GM12872 (cell line): ENCODE measurements around the gene DPPA2.

ENCODE experiments used
- TF ChIP-seq, protein P1 (sequence below): IDR thresholded peaks from 3 replicates; pipeline ENCODE4 v1.5.1; 2011; ENCODE audit warnings: low read depth, mild to moderate bottlenecking, low read length, moderate library complexity; ENCODE audit not compliant: insufficient read depth

The DPPA2 gene

DNA sequence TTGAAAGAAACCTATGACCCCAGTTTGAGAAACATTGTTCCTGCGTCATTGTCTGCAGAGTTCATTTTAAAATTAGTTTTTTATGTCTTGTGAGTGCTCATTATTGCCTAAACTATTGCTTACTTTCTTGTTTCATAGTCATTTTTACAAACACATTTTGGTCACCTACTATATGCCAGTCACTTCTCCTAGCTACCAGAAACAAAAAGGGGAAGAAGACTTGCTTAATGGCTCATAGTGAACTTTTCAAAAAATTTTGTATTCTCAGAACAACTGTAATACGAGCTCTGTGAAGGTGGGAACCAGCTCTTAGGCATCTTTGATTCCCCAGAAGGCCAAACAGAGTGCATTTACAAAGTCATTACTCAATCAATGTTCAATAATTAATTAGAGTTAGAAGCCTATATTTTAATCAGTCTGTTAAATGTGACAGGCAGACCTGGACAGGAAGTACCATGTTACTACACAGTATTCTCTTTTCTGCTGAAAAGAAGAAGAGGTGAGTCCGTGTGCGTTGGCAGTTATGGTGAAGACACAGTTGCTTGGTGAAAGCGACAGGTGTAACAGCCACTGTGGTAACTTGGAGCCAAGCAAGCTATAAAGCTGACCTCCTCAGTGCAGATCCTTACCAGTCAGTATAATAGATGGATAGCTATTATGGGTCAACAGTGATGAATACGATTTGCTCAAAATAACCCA is 46.6 kb downstream of the DPPA2 start:
- TF ChIP-seq, protein P1, sequence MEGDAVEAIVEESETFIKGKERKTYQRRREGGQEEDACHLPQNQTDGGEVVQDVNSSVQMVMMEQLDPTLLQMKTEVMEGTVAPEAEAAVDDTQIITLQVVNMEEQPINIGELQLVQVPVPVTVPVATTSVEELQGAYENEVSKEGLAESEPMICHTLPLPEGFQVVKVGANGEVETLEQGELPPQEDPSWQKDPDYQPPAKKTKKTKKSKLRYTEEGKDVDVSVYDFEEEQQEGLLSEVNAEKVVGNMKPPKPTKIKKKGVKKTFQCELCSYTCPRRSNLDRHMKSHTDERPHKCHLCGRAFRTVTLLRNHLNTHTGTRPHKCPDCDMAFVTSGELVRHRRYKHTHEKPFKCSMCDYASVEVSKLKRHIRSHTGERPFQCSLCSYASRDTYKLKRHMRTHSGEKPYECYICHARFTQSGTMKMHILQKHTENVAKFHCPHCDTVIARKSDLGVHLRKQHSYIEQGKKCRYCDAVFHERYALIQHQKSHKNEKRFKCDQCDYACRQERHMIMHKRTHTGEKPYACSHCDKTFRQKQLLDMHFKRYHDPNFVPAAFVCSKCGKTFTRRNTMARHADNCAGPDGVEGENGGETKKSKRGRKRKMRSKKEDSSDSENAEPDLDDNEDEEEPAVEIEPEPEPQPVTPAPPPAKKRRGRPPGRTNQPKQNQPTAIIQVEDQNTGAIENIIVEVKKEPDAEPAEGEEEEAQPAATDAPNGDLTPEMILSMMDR: no peak

GRCh38 chr3:109268181-109268580 is 48.1 kb downstream of the DPPA2 start:
- TF ChIP-seq, protein P1: no peak

DNA sequence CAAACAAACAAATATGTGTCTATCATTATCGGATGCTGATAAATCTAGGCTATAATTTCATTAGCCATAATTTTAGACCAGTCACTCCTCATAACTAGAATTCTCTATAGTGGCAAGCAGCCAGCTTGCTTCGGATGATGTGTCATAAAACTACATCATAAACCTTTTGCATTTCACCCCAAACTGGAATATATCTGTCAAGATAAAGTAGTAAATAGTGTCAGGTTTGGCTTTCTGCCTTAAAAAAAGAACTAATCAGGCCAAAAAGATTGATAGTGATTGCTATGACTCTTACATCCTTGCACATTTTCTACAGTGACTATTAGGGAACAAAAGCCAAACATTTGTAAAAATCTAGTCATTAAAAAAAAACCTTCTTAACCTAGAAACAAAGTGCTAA is 51.0 kb downstream of the DPPA2 start:
- TF ChIP-seq, protein P1: no peak

GRCh38 chr3:109257269-109257668 is 59.0 kb downstream of the DPPA2 start:
- TF ChIP-seq, protein P1: no peak

GRCh38 chr3:109254770-109255169 is 61.5 kb downstream of the DPPA2 start:
- TF ChIP-seq, protein P1: no peak

GRCh38 chr3:109252641-109253040 is 63.7 kb downstream of the DPPA2 start:
- TF ChIP-seq, protein P1: no peak
